GM23338 (cell line): ENCODE measurements around the gene AATF. TPM values are rescaled to one million over a fixed set of nuclear protein-coding genes. Genes with fewer than 3 reads are reported as not detected.

ENCODE experiments used
- ATAC-seq: fragments of 200-7000 bp; cut with Tn5 transposase; 3 replicates; pipeline ENCODE4 v1.9.1; 2020
- DNase-seq: peaks from one replicate; pipeline ENCODE4 v3.0.0-alpha.2; 2015; ENCODE audit warnings: low spot score
- H2AFZ ChIP-seq: fragments of 200-600 bp; sonication (generic); 2 replicates; pipeline ENCODE4 v1.8.0; 2016; ENCODE audit warnings: antibody characterized with exemption, mild to moderate bottlenecking, moderate library complexity
- H3F3A ChIP-seq: fragments of 200-600 bp; sonication (generic); replicated peaks from 2 replicates; pipeline ENCODE4 v1.8.0; 2017; ENCODE audit warnings: antibody characterized with exemption, mixed run types, low read depth
- H3K27ac ChIP-seq: fragments of 200-600 bp; sonication (generic); 2 replicates; pipeline ENCODE4 v1.6.1; 2016; ENCODE audit warnings: low read depth
- H3K27me3 ChIP-seq: fragments of 200-600 bp; sonication (generic); 2 replicates; pipeline ENCODE4 v1.8.0; 2016; ENCODE audit warnings: mild to moderate bottlenecking, mixed run types, moderate library complexity; ENCODE audit not compliant: insufficient read depth
- H3K36me3 ChIP-seq: fragments of 200-600 bp; sonication (generic); 2 replicates; pipeline ENCODE4 v1.8.0; 2016; ENCODE audit warnings: mild to moderate bottlenecking; ENCODE audit not compliant: insufficient read depth
- H3K4me1 ChIP-seq: fragments of 200-600 bp; sonication (generic); 2 replicates; pipeline ENCODE4 v1.8.0; 2016; ENCODE audit warnings: mild to moderate bottlenecking, moderate library complexity; ENCODE audit not compliant: insufficient read depth
- H3K4me2 ChIP-seq: fragments of 200-600 bp; sonication (generic); 2 replicates; pipeline ENCODE4 v1.7.1; 2017; ENCODE audit warnings: mixed run types
- H3K4me3 ChIP-seq: fragments of 200-600 bp; sonication (generic); 2 replicates; pipeline ENCODE4 v1.6.1; 2016; ENCODE audit warnings: mixed run types
- H3K79me2 ChIP-seq: fragments of 200-600 bp; sonication (generic); replicated peaks from 2 replicates; pipeline ENCODE4 v1.8.0; 2017; ENCODE audit warnings: mild to moderate bottlenecking; ENCODE audit not compliant: insufficient read depth
- H3K9me2 ChIP-seq: fragments of 200-600 bp; sonication (generic); 2 replicates; pipeline ENCODE4 v1.8.0; 2017; ENCODE audit not compliant: insufficient read depth
- H4K20me1 ChIP-seq: fragments of 200-600 bp; sonication (generic); replicated peaks from 2 replicates; pipeline ENCODE4 v1.8.0; 2017; ENCODE audit warnings: mild to moderate bottlenecking; ENCODE audit not compliant: insufficient read depth
- H3K27ac Mint-ChIP-seq: 2 replicates; pipeline ENCODE4 v1.8.0; 2020; ENCODE audit warnings: inconsistent platforms, mild to moderate bottlenecking, moderate library complexity, mixed read lengths
- H3K27me3 Mint-ChIP-seq: 3 replicates; pipeline ENCODE4 v1.8.0; 2022; ENCODE audit warnings: low read depth, mild to moderate bottlenecking, moderate library complexity, mixed read lengths, inconsistent platforms; ENCODE audit not compliant: insufficient read depth, poor library complexity
- H3K36me3 Mint-ChIP-seq: 3 replicates; pipeline ENCODE4 v1.8.0; 2021; ENCODE audit warnings: low read depth, mild to moderate bottlenecking, inconsistent platforms, moderate library complexity, mixed read lengths
- H3K4me1 Mint-ChIP-seq: 3 replicates; pipeline ENCODE4 v1.8.0; 2020; ENCODE audit warnings: mild to moderate bottlenecking, inconsistent platforms, mixed read lengths
- H3K4me3 Mint-ChIP-seq: 3 replicates; pipeline ENCODE4 v1.8.0; 2021; ENCODE audit warnings: moderate library complexity, mild to moderate bottlenecking, inconsistent platforms, mixed read lengths
- H3K9me3 Mint-ChIP-seq: 3 replicates; pipeline ENCODE4 v1.8.0; 2020; ENCODE audit warnings: moderate library complexity, mild to moderate bottlenecking, inconsistent platforms, mixed read lengths
- CREB1 ChIP-seq: fragments of 250-450 bp; sonication (Bioruptor Pico); IDR thresholded peaks from 2 replicates; pipeline ENCODE4 v1.5.0; 2020; ENCODE audit warnings: low read depth, mild to moderate bottlenecking, moderate library complexity
- EZH2 ChIP-seq: fragments of 200-600 bp; sonication (generic); IDR thresholded peaks from one replicate; pipeline ENCODE4 v1.8.0; 2017; ENCODE audit warnings: antibody characterized with exemption, mild to moderate bottlenecking, low read depth; ENCODE audit not compliant: unreplicated experiment
- EZH2phosphoT487 ChIP-seq: fragments of 200-600 bp; sonication (generic); IDR thresholded peaks from one replicate; pipeline ENCODE4 v1.8.1; 2018; ENCODE audit warnings: antibody characterized with exemption; ENCODE audit not compliant: unreplicated experiment
- JUNB ChIP-seq: IDR thresholded peaks from one replicate; pipeline ENCODE4 v1.6.1; 2016; ENCODE audit warnings: antibody characterized with exemption; ENCODE audit not compliant: unreplicated experiment
- NANOG ChIP-seq: IDR thresholded peaks from 2 replicates; pipeline ENCODE4 v1.6.1; 2016; ENCODE audit warnings: antibody characterized with exemption, borderline replicate concordance
- POLR2AphosphoS5 ChIP-seq: IDR thresholded peaks from 2 replicates; pipeline ENCODE4 v1.6.1; 2016; ENCODE audit warnings: antibody characterized with exemption, low read depth
- STAT1 ChIP-seq: IDR thresholded peaks from one replicate; pipeline ENCODE4 v1.6.1; 2016; ENCODE audit warnings: antibody characterized with exemption; ENCODE audit not compliant: unreplicated experiment
- ZNF114 ChIP-seq: fragments of 250-450 bp; sonication (Bioruptor Pico); IDR thresholded peaks from 2 replicates; pipeline ENCODE4 v1.5.0; 2020; ENCODE audit warnings: mild to moderate bottlenecking, moderate library complexity
- ZNF331 ChIP-seq: fragments of 250-450 bp; sonication (Bioruptor Pico); IDR thresholded peaks from 2 replicates; pipeline ENCODE4 v1.5.0; 2020; ENCODE audit warnings: low read depth, mild to moderate bottlenecking, moderate library complexity
- polyA plus RNA-seq: library from polyadenylated mRNA; unstranded; fragments of >200 nt; fragmentation: Nextera tagmentation; extraction: Ambion mirVana; gene quantifications from 2 replicates; pipeline ENCODE4 v1.2.1, GENCODE V29; 2016
- total RNA-seq: library from RNA; depleted of rRNA; stranded (reverse); fragments of >200 nt; shearing (Covaris generic); gene quantifications from 2 replicates; pipeline ENCODE4 v1.2.3, GENCODE V29; 2014
- TF ChIP-seq, protein P1 (sequence below): IDR thresholded peaks from one replicate; pipeline ENCODE4 v1.6.1; 2018; ENCODE audit warnings: antibody characterized with exemption; ENCODE audit not compliant: unreplicated experiment
- TF ChIP-seq, protein P2 (sequence below), 2 experiments: fragments of 200-600 bp in 1 of 2; sonication (generic) in 1 of 2; conservative IDR thresholded peaks; 2 replicates each; pipeline versions ENCODE4 v1.5.1 to v1.6.1; 2016 to 2017; ENCODE audit warnings: antibody characterized with exemption in 2 of 2, low read depth in 2 of 2, mild to moderate bottlenecking in 2 of 2, moderate library complexity in 1 of 2
- TF ChIP-seq, protein P3 (sequence below): IDR thresholded peaks from 2 replicates; pipeline ENCODE4 v1.6.1; 2016; ENCODE audit warnings: antibody characterized with exemption
- TF ChIP-seq, protein P4 (sequence below): fragments of 250-450 bp; sonication (Bioruptor Pico); IDR thresholded peaks from 2 replicates; pipeline ENCODE4 v1.5.0; 2020; ENCODE audit warnings: mild to moderate bottlenecking, moderate library complexity

Gene AATF
- total and polyA plus RNA-seq, 2 experiments from 2014 or later = 40.2 to 71.2 TPM

DNA sequence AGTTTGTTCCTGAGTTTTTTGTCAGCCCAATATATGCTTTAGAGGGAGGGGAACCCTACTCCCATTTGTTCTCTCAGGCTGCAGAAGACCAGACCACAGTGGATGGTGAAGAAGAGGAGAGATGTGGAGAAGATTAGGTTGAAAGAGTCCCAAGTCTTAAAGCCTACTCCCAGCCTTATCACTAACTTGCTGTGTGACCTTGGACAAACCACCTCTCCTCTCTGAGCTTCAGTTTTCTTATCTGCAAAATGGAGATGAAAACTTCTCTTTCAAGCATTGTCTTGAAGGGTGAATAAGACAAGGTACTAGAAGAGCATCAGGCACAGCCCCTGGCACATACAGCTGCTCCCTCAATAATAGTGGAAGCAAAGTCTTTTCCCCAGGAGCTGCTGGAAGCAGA lies 26.6 kb upstream of the AATF start:
- H3K4me1 Mint-ChIP-seq = peaks cover 64% of the 10 kb centered on the region

More for the DNA sequence above, 26.6 kb upstream of the AATF start:
- no peak overlapping the region for H3K4me3 ChIP-seq
- DNase-seq (no peak), ATAC-seq (no peak)
- no peak overlapping the region for H3K4me3 Mint-ChIP-seq
- H3K9me3 Mint-ChIP-seq = no peaks in the 10 kb centered on the region
- peaks cover 4% of the 10 kb centered on the region; the same call in 1 of the 2 replicates for H3F3A ChIP-seq
- H2AFZ ChIP-seq = no peak overlapping the region
- TF ChIP-seq, protein P1, sequence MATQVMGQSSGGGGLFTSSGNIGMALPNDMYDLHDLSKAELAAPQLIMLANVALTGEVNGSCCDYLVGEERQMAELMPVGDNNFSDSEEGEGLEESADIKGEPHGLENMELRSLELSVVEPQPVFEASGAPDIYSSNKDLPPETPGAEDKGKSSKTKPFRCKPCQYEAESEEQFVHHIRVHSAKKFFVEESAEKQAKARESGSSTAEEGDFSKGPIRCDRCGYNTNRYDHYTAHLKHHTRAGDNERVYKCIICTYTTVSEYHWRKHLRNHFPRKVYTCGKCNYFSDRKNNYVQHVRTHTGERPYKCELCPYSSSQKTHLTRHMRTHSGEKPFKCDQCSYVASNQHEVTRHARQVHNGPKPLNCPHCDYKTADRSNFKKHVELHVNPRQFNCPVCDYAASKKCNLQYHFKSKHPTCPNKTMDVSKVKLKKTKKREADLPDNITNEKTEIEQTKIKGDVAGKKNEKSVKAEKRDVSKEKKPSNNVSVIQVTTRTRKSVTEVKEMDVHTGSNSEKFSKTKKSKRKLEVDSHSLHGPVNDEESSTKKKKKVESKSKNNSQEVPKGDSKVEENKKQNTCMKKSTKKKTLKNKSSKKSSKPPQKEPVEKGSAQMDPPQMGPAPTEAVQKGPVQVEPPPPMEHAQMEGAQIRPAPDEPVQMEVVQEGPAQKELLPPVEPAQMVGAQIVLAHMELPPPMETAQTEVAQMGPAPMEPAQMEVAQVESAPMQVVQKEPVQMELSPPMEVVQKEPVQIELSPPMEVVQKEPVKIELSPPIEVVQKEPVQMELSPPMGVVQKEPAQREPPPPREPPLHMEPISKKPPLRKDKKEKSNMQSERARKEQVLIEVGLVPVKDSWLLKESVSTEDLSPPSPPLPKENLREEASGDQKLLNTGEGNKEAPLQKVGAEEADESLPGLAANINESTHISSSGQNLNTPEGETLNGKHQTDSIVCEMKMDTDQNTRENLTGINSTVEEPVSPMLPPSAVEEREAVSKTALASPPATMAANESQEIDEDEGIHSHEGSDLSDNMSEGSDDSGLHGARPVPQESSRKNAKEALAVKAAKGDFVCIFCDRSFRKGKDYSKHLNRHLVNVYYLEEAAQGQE = no peak
- TF ChIP-seq ZNF331 (no peak), JUNB (no peak), EZH2 (no peak), ZNF114 (no peak), STAT1 (no peak), POLR2AphosphoS5 (no peak), CREB1 (CRISPR knock-in tag) (no peak), EZH2phosphoT487 (no peak), NANOG (no peak)
- TF ChIP-seq, protein P2, sequence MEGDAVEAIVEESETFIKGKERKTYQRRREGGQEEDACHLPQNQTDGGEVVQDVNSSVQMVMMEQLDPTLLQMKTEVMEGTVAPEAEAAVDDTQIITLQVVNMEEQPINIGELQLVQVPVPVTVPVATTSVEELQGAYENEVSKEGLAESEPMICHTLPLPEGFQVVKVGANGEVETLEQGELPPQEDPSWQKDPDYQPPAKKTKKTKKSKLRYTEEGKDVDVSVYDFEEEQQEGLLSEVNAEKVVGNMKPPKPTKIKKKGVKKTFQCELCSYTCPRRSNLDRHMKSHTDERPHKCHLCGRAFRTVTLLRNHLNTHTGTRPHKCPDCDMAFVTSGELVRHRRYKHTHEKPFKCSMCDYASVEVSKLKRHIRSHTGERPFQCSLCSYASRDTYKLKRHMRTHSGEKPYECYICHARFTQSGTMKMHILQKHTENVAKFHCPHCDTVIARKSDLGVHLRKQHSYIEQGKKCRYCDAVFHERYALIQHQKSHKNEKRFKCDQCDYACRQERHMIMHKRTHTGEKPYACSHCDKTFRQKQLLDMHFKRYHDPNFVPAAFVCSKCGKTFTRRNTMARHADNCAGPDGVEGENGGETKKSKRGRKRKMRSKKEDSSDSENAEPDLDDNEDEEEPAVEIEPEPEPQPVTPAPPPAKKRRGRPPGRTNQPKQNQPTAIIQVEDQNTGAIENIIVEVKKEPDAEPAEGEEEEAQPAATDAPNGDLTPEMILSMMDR (conservative IDR thresholded peaks at IDR 0.05; ENCODE audit: low read depth in 2 of 2) = no peak
- TF ChIP-seq, protein P3, sequence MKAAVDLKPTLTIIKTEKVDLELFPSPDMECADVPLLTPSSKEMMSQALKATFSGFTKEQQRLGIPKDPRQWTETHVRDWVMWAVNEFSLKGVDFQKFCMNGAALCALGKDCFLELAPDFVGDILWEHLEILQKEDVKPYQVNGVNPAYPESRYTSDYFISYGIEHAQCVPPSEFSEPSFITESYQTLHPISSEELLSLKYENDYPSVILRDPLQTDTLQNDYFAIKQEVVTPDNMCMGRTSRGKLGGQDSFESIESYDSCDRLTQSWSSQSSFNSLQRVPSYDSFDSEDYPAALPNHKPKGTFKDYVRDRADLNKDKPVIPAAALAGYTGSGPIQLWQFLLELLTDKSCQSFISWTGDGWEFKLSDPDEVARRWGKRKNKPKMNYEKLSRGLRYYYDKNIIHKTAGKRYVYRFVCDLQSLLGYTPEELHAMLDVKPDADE = no peak
- TF ChIP-seq, protein P4, sequence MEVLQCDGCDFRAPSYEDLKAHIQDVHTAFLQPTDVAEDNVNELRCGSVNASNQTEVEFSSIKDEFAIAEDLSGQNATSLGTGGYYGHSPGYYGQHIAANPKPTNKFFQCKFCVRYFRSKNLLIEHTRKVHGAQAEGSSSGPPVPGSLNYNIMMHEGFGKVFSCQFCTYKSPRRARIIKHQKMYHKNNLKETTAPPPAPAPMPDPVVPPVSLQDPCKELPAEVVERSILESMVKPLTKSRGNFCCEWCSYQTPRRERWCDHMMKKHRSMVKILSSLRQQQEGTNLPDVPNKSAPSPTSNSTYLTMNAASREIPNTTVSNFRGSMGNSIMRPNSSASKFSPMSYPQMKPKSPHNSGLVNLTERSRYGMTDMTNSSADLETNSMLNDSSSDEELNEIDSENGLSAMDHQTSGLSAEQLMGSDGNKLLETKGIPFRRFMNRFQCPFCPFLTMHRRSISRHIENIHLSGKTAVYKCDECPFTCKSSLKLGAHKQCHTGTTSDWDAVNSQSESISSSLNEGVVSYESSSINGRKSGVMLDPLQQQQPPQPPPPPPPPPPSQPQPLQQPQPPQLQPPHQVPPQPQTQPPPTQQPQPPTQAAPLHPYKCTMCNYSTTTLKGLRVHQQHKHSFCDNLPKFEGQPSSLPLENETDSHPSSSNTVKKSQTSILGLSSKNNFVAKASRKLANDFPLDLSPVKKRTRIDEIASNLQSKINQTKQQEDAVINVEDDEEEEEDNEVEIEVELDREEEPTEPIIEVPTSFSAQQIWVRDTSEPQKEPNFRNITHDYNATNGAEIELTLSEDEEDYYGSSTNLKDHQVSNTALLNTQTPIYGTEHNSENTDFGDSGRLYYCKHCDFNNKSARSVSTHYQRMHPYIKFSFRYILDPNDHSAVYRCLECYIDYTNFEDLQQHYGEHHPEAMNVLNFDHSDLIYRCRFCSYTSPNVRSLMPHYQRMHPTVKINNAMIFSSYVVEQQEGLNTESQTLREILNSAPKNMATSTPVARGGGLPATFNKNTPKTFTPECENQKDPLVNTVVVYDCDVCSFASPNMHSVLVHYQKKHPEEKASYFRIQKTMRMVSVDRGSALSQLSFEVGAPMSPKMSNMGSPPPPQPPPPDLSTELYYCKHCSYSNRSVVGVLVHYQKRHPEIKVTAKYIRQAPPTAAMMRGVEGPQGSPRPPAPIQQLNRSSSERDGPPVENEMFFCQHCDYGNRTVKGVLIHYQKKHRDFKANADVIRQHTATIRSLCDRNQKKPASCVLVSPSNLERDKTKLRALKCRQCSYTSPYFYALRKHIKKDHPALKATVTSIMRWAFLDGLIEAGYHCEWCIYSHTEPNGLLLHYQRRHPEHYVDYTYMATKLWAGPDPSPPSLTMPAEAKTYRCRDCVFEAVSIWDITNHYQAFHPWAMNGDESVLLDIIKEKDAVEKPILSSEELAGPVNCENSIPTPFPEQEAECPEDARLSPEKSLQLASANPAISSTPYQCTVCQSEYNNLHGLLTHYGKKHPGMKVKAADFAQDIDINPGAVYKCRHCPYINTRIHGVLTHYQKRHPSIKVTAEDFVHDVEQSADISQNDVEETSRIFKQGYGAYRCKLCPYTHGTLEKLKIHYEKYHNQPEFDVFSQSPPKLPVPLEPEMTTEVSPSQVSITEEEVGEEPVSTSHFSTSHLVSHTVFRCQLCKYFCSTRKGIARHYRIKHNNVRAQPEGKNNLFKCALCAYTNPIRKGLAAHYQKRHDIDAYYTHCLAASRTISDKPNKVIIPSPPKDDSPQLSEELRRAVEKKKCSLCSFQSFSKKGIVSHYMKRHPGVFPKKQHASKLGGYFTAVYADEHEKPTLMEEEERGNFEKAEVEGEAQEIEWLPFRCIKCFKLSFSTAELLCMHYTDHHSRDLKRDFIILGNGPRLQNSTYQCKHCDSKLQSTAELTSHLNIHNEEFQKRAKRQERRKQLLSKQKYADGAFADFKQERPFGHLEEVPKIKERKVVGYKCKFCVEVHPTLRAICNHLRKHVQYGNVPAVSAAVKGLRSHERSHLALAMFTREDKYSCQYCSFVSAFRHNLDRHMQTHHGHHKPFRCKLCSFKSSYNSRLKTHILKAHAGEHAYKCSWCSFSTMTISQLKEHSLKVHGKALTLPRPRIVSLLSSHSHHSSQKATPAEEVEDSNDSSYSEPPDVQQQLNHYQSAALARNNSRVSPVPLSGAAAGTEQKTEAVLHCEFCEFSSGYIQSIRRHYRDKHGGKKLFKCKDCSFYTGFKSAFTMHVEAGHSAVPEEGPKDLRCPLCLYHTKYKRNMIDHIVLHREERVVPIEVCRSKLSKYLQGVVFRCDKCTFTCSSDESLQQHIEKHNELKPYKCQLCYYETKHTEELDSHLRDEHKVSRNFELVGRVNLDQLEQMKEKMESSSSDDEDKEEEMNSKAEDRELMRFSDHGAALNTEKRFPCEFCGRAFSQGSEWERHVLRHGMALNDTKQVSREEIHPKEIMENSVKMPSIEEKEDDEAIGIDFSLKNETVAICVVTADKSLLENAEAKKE = no peak
- no peaks in the 10 kb centered on the region for H3K36me3 ChIP-seq
- H3K27ac Mint-ChIP-seq = no peak overlapping the region
- H3K79me2 ChIP-seq = no peaks in the 10 kb centered on the region
- no peak overlapping the region for H3K4me2 ChIP-seq
- H3K36me3 Mint-ChIP-seq = no peaks in the 10 kb centered on the region
- H3K9me2 ChIP-seq = no peaks in the 10 kb centered on the region
- H3K27ac ChIP-seq = no peak overlapping the region
- H3K4me1 ChIP-seq = peaks cover 43% of the 10 kb centered on the region
- peaks cover 3% of the 10 kb centered on the region; the same call in 1 of the 2 replicates for H3K27me3 ChIP-seq
- peaks cover 26% of the 10 kb centered on the region for H3K27me3 Mint-ChIP-seq
- H4K20me1 ChIP-seq = no peaks in the 10 kb centered on the region
